Measurements from ENCODE around the gene SCEL.

- no peak for TF ChIP-seq CTCF (IDR thresholded peaks at IDR 0.05)
- no peak for TF ChIP-seq EP300 (IDR thresholded peaks at IDR 0.05)
- TF ChIP-seq POLR2A (IDR thresholded peaks at IDR 0.05), result no peak
Observed at GRCh38 chr13:77563111-77563510, 27.6 kb downstream of the SCEL start.
